Measurements from ENCODE around the gene LLPH. TPM values are rescaled to one million over a fixed set of nuclear protein-coding genes. Genes with fewer than 3 reads are reported as not detected.

The LLPH gene
- total and polyA plus RNA-seq, 10 donors, result 6.5 to 21.7 (median 17.2) TPM

DNA sequence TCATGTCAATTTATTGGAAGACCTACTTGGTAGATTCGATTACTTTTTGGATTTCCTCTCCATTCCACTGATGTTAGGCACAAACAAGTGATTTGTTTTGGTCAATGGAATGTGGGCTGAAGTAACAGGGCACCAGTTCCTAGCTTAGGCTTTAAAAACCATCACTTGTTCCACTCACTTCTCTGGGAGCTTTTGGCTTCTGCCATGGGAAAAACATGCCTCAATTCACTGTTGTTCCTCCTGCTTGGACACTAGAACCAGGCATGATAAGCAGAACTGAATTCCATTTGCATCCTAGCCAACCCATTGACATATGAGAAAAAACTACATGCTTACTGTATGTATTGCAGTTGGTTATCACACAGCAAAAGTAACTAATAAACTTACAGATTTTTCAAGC lies 47.8 kb downstream of the LLPH start:
- 75 to 92% (median 82%) methylated on average over 1 of the region's 1 CpG for WGBS, 5 donors
- TF ChIP-seq POLR2AphosphoS5 (IDR thresholded peaks at IDR 0.05) (no peak), CTCF (IDR thresholded peaks at IDR 0.05 in 8 of 11, conservative IDR thresholded peaks at IDR 0.05 in 3 of 11) (no peak), POLR2A (IDR thresholded peaks at IDR 0.05) (no peak)

DNA sequence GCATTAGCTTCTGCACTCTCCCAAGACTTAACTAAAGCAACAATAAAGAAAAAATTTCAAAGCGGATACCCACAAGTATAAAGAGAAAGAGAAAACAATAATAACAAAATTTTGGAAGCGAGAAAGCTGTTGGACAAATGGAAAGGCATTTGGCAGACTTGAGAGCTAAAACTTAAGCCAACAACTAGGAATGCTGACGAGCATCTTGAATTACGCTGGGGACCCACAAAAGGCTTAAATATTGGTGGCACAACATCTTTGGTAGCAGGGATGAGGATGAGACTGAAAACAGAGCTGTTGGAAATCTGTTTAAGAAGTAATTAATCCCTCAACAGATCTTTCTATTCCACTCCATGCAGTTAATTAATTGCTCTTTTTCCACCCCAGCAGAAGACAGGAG lies 49.8 kb downstream of the LLPH start:
- no peak overlapping the region for H3K27ac ChIP-seq
- H3K9me3 ChIP-seq, result peaks cover 0 to 20% (median 10%) of the 10 kb centered on the region in 8 donors
- H3K4me1 ChIP-seq, result no peaks in the 10 kb centered on the region
- H3K27me3 ChIP-seq (replicated peaks in 1 of 7), result peaks cover 0 to 9% (median 0%) of the 10 kb centered on the region in 7 donors
- intact Hi-C loops (cut with DNase I; ENCODE audit: low total_unique reads), result no loop called here
- WGBS, 5 donors, result 83 to 94% (median 93%) methylated on average over 4 of the region's 4 CpGs
- DNase-seq, result no peak
- no peak overlapping the region for H3K4me3 ChIP-seq
- H3K36me3 ChIP-seq, result no peaks in the 10 kb centered on the region
- TF ChIP-seq POLR2AphosphoS5 (IDR thresholded peaks at IDR 0.05), result no peak
- no peak for TF ChIP-seq CTCF (IDR thresholded peaks at IDR 0.05 in 8 of 11, conservative IDR thresholded peaks at IDR 0.05 in 3 of 11)
- TF ChIP-seq POLR2A (IDR thresholded peaks at IDR 0.05), result no peak

More for the DNA sequence above, 47.8 kb downstream of the LLPH start:
- Histone ChIP-seq H3K27me3 (replicated peaks in 1 of 7) (peaks cover 0 to 7% (median 0%) of the 10 kb centered on the region in 7 donors), H3K4me1 (no peaks in the 10 kb centered on the region), H3K4me3 (no peak overlapping the region), H3K27ac (no peak overlapping the region), H3K9me3 (peaks cover 0 to 20% (median 10%) of the 10 kb centered on the region in 8 donors), H3K36me3 (no peaks in the 10 kb centered on the region)
- intact Hi-C loops (cut with DNase I; ENCODE audit: low total_unique reads), result no loop called here
- no peak for DNase-seq

DNA sequence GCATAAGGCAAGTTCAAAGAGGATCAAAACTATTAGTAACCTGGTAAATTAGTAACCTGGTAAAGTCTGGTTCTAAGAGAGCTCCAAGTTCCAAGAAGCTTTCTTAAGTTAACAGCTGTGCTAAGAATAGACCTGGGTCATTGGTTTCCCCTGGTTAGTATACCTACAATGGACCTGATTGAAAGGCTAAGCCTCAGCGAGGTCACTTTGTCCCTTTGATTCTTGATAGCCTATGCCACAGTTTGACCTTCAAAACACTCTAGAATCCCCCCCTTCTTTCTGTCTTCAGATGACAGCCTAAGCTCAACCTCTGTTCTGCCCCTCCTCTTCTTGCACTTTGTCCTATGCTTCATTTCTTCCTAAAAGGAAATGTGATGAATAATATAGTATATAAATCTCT lies 53.0 kb downstream of the LLPH start:
- Histone ChIP-seq H3K9me3 (no peaks in the 10 kb centered on the region), H3K4me3 (no peak overlapping the region), H3K36me3 (no peaks in the 10 kb centered on the region), H3K27me3 (replicated peaks in 1 of 7) (peaks cover 0 to 9% (median 0%) of the 10 kb centered on the region in 7 donors), H3K27ac (no peak overlapping the region), H3K4me1 (peaks cover 0 to 2% (median 0%) of the 10 kb centered on the region in 6 donors)
- intact Hi-C loops (cut with DNase I; ENCODE audit: low total_unique reads), result no loop called here
- TF ChIP-seq POLR2A (IDR thresholded peaks at IDR 0.05), result no peak
- TF ChIP-seq CTCF (IDR thresholded peaks at IDR 0.05 in 8 of 11, conservative IDR thresholded peaks at IDR 0.05 in 3 of 11), result no peak
- no peak for TF ChIP-seq POLR2AphosphoS5 (IDR thresholded peaks at IDR 0.05)
- 84 to 100% (median 86%) methylated on average over 1 of the region's 1 CpG for WGBS, 5 donors
- DNase-seq, result no peak

DNA sequence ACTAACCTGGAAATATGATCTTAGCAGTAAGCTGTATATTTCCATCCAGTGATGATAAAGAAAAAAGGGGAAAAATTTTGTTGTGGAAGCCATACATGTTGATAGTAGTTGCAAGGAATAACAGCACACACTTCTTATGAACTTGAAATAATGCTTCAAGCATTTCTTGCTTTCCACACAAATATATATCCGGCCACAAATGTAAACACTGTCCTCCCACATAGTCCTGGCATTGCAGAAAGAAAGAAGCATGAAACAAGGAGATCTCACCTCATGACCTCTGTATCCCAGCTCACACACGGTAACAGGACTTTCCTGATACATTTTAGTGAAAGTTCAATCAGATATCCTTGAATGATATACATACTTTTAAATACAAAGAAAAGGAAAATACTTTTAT lies 56.0 kb downstream of the LLPH start:
- Histone ChIP-seq H3K4me1 (peaks cover 0 to 16% (median 6%) of the 10 kb centered on the region in 6 donors), H3K9me3 (no peaks in the 10 kb centered on the region), H3K36me3 (no peaks in the 10 kb centered on the region), H3K27ac (no peak overlapping the region), H3K27me3 (replicated peaks in 1 of 7) (peaks cover 0 to 9% (median 0%) of the 10 kb centered on the region in 7 donors), H3K4me3 (no peak overlapping the region)
- intact Hi-C loops (cut with DNase I; ENCODE audit: low total_unique reads), result no loop called here
- TF ChIP-seq POLR2AphosphoS5 (IDR thresholded peaks at IDR 0.05) (no peak), POLR2A (IDR thresholded peaks at IDR 0.05) (no peak), CTCF (IDR thresholded peaks at IDR 0.05 in 8 of 11, conservative IDR thresholded peaks at IDR 0.05 in 3 of 11) (no peak)
- no peak for DNase-seq
- 57 to 86% (median 73%) methylated on average over 2 of the region's 2 CpGs for WGBS, 5 donors
